T-helper 1 cell treated with Interleukin-12 subunit alpha and Interleukin-12 subunit beta and Interleukin-4 antibody, amounts not matched to agents 30 μg/mL and 1 μg/mL, for 36 hours (primary cell): ENCODE results near the gene ERICH2.
A peak's percentile ranks its signal among the peaks of the same experiment; 100 is the strongest.
"Not testable (repeated sequence)": the region's sequence is repeated elsewhere in the genome, so short reads cannot be mapped to it uniquely, and the experiment has no call there.

Experiments
- H3K27ac Mint-ChIP-seq: one replicate; pipeline ENCODE4 v1.8.0; 2021; ENCODE audit warnings: mild to moderate bottlenecking, mixed read lengths
- H3K27me3 Mint-ChIP-seq: one replicate; pipeline ENCODE4 v1.8.0; 2021; ENCODE audit warnings: low read depth, mixed read lengths
- H3K36me3 Mint-ChIP-seq: one replicate; pipeline ENCODE4 v1.8.0; 2021; ENCODE audit warnings: low read depth, mixed read lengths
- H3K4me1 Mint-ChIP-seq: one replicate; pipeline ENCODE4 v1.8.0; 2021; ENCODE audit warnings: low read depth, mixed read lengths
- H3K4me3 Mint-ChIP-seq: one replicate; pipeline ENCODE4 v1.8.0; 2021; ENCODE audit warnings: mild to moderate bottlenecking, moderate library complexity, mixed read lengths
- H3K9me3 Mint-ChIP-seq: one replicate; pipeline ENCODE4 v1.8.0; 2021; ENCODE audit warnings: mixed read lengths

The ERICH2 gene, protein sequence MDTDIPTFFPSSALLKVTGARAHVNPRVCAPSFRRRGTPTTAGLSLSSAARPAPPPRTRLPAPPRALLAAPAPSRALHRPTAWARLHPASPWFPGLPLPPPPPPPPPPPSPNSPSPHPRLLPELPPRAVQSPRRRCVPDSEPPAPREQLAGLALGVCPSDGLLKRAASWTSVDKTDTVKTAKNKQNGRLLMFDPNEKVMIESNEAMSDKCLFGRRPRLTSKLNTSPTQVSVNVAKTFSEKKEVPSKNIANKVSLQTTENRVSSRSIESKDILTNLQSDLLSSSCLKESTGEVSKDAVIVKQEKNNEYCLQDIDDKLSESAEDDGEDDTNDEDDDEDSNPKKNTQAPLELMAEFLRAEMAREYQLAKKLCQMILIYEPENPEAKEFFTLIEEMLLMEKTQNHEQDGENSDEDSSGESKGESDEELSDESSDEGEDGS

DNA sequence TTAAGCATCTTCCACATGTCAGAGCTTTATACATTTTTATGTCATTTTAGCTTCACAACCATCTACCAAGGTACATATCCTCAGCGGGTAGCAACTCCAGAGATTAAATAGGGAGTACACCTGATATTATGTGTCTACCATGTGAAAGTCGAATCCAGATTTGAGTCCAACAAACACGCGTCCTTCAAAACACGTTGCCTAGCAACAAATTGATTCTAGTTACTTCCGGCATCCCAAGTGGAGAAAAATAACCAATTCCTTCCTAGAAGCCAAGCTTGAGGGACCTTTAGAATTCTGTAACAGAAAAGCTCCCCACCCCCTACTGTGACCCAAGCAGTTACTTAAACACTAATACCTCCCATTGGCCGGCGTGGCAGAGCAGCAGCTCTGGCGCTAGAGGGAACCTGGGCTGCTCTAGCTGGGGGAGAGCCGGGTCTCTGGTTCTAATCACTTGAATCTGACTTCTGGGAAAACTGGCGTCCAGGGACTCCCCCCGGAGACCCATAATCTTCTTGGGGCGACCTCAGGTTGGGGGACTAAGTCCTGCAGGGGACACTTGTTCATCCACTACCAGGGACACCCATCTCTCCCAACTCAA, at the start of gene ERICH2:
Gene ERICH2 (plus strand): TSS at position 371 of the 598 bp plus-strand sequence. CDS start 304 bp downstream, outside the sequence.
- H3K27me3 Mint-ChIP-seq, result peaks cover 54% of the 10 kb centered on the region
- peaks cover 9% of the 10 kb centered on the region for H3K4me1 Mint-ChIP-seq
- H3K27ac Mint-ChIP-seq, result peak within 1 kb of the TSS; percentile 49
- H3K4me3 Mint-ChIP-seq, result peak within 1 kb of the TSS; percentile 86
- H3K36me3 Mint-ChIP-seq, result no peaks in the 10 kb centered on the region
- H3K9me3 Mint-ChIP-seq, result no peaks in the 10 kb centered on the region

DNA sequence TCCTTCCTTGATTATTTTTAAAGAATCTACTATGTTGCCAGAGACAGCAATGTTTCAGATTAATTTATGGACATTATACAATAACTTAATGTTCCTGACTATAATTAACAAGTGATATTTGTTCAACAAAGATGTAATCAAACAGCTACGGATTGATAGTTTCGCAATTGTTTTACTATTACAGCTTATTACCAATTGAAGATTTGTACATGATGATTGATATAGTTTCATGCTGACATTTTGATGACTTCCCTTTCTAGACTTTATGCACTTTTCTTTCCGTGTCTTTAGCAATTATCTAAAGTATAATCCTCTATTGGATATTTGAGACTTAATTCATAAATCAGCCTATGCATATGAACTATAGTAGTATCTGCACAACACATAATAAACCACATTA, 48.5 kb upstream of the ERICH2 start:
- Mint-ChIP-seq H3K4me3 (no peak overlapping the region), H3K36me3 (peaks cover 2% of the 10 kb centered on the region), H3K9me3 (no peaks in the 10 kb centered on the region), H3K27ac (no peak overlapping the region), H3K4me1 (peaks cover 10% of the 10 kb centered on the region), H3K27me3 (peaks cover 63% of the 10 kb centered on the region)

DNA sequence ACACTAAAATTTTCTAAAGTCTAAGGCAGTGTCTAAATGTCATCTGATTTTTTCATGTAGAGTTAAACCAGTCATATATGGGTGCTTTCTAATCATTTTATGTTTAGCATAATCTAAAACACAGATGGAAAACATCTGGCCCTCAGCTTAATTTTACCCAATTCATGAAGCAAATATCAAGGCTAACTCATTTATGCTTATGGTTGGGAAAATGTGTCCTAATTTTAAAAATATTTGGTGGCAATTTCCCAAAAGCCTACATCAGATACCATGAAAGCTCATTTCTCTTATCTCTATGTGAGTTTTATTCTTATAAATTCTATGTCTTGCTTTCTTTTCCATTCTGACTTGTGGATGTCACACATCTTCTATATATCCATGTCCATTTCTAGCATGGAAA, 47.9 kb upstream of the ERICH2 start:
- no peaks in the 10 kb centered on the region for H3K9me3 Mint-ChIP-seq
- peaks cover 2% of the 10 kb centered on the region for H3K36me3 Mint-ChIP-seq
- H3K4me1 Mint-ChIP-seq, result peaks cover 6% of the 10 kb centered on the region
- H3K27ac Mint-ChIP-seq, result no peak overlapping the region
- H3K27me3 Mint-ChIP-seq, result peaks cover 64% of the 10 kb centered on the region
- no peak overlapping the region for H3K4me3 Mint-ChIP-seq

DNA sequence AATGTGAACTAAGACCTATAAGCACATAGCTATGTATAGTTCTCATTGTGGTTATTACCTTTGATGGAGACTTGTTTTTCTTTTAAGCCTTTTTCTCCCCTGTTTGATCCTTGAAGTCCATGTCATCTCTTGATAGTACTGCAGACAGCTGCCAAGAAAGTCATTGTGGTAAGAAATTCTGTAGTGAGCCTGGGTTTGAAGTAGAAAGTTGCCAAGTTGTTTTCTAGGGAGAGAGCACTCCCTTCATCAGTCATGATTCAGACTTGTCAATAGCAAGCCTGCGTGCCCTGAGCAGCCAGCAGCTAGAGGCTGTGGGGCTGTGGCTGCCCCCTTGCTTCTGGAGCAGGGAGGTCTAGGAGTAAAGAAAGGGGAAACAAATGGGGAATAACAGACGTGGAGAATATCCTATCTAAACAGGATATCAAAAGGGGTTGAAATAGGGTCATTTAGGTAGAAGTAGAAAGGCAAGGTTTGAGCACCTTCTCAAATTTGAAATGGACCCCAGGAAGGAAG, 46.7 kb upstream of the ERICH2 start:
- Mint-ChIP-seq H3K4me1 (no peaks in the 10 kb centered on the region), H3K9me3 (no peaks in the 10 kb centered on the region), H3K27me3 (peaks cover 62% of the 10 kb centered on the region), H3K4me3 (no peak overlapping the region), H3K27ac (no peak overlapping the region), H3K36me3 (no peaks in the 10 kb centered on the region)

DNA sequence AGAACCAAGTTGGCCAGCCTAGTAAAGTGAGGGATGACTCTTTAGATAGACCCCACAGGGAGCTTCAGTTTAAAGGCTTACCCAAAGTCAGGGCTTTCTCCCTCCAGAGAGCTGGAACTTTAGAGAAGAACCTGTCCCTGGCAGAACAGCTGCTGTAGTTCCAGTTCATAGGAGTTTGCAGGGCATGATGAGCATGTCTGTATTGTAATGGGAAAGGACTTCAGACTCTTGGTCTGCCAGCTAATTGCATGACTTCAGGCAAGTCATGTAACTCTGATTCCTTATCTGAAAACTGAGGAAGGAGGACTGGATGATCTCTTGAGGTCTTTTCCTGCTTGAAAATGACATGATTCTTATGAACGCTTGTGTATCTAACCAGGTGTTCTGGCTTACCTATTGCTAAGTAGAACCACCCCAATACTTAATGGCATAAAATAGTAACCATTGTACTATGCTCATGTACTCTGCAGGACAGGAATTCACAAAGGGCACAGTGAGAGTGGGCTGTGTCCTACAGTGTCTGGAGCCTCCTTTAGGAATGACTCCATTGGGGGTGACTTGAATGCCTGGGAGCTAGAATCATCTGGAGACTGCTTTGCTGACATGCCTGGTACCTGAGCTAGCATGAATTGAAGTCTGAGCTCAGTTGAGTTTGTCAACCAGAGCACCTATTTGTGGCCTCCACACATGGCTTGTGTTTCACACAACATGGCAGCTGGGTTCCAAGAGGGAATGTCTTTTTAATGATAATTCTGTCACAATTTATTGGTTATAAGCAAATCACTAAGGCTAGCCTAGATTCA, 36.2 kb upstream of the ERICH2 start:
- Mint-ChIP-seq H3K9me3 (no peaks in the 10 kb centered on the region), H3K27me3 (peaks cover 18% of the 10 kb centered on the region), H3K4me3 (no peak overlapping the region), H3K27ac (no peak overlapping the region), H3K36me3 (no peaks in the 10 kb centered on the region), H3K4me1 (no peaks in the 10 kb centered on the region)

DNA sequence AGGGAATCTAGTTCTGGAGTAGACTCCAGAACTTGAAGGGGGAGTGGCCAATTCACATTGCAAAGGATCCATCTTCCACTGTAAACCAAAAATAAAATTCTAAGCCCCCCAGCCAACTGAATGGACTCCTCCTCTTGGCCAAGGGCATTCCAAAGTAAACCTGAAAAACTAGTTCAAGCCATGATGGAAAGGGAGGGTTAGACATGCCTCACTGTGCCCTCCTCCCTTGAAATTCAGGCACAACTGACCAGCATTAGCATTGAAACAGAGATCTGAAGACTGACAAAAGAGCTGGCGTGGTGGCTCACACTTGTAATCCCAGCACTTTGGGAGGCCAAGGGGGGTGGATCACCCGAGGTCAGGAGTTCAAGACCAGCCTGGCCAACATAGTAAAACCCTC, 35.6 kb upstream of the ERICH2 start:
- not testable (repeated sequence) for H3K36me3 Mint-ChIP-seq, H3K4me3 Mint-ChIP-seq, H3K9me3 Mint-ChIP-seq, H3K27ac Mint-ChIP-seq, H3K4me1 Mint-ChIP-seq
- H3K27me3 Mint-ChIP-seq, result peaks cover 18% of the 10 kb centered on the region

DNA sequence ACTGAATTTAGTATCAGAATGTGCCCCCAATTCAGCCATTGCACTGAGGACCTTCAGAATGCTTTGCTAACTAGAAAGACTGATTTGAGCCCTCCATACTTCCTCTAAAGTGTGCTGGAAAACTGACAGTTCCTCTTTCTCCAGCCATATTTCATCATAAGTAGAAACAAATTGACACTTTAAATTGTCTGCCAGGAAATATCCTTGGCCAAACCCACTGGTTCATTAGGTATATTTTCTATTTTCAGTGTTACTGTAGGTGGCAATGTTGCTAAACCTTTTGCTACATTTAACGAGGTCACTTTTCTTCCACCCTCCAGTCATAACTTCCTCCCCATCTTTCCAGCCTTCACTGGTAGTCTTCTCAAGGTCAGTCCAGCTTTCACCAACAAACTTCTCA, 33.5 kb upstream of the ERICH2 start:
- no peaks in the 10 kb centered on the region for H3K4me1 Mint-ChIP-seq
- no peaks in the 10 kb centered on the region for H3K36me3 Mint-ChIP-seq
- no peak overlapping the region for H3K4me3 Mint-ChIP-seq
- H3K27ac Mint-ChIP-seq, result no peak overlapping the region
- H3K9me3 Mint-ChIP-seq, result no peaks in the 10 kb centered on the region
- peaks cover 18% of the 10 kb centered on the region for H3K27me3 Mint-ChIP-seq

DNA sequence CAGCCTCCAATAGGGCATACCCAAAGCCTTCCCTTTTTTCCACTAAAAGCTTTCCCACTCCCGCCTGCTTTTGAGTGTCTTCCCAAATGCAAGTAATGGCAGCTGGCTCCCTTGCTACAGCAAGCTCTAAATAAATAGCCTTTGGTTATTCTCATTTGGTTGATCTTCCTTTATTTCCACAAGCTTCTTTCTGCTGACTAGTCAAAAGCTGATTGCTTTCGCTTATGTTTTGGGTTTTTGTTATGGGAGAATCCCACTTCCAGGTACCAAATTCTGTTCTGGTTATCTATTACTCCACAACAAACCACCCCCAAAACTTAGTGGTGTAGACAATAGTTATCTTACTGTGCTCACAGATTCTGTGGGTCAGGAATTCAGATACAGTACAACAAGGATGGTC, 32.8 kb upstream of the ERICH2 start:
- no peaks in the 10 kb centered on the region for H3K36me3 Mint-ChIP-seq
- H3K27me3 Mint-ChIP-seq, result peaks cover 18% of the 10 kb centered on the region
- H3K9me3 Mint-ChIP-seq, result no peaks in the 10 kb centered on the region
- H3K4me1 Mint-ChIP-seq, result no peaks in the 10 kb centered on the region
- no peak overlapping the region for H3K4me3 Mint-ChIP-seq
- H3K27ac Mint-ChIP-seq, result no peak overlapping the region

DNA sequence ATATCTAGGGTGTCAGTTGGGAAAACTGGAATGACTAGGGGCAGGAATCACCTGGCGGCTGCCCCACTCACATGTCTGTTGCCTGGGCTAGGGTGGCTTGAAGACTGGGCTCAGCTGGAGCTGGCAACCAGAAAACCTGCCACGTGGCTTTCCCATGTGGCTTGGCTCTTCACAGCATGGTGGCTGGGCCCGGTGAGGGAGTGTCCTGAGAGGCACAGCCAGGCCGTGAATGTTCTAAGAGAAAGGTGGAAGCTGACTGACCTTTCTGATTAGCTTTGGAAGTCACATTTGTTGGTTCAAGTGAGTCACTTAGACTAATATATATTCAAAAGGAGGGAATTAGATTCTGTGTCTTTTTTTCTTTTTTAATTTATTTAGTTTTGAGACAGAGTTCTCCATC, 32.4 kb upstream of the ERICH2 start:
- Mint-ChIP-seq H3K27me3 (peaks cover 18% of the 10 kb centered on the region), H3K4me3 (no peak overlapping the region), H3K4me1 (no peaks in the 10 kb centered on the region), H3K36me3 (no peaks in the 10 kb centered on the region), H3K9me3 (no peaks in the 10 kb centered on the region), H3K27ac (no peak overlapping the region)

DNA sequence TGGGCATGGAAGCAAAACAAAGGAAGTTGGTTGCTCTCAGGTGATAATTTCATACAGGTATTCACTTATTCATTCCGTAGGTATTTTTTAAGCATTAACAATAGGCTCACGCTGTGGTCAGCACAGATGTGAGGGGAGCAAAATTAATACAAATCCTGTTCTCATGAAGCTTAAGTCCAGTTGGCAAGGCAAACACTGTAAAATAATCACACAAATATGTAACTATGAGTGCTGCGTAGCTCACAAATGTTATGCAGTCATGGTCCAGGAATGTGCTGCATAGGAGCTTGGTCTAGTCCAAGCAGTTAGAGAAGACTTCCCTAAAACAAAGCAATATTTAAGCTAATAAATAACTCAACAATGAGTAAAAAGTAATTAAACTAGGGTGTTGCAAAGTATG, 31.1 kb upstream of the ERICH2 start:
- no peaks in the 10 kb centered on the region for H3K4me1 Mint-ChIP-seq
- no peak overlapping the region for H3K27ac Mint-ChIP-seq
- no peak overlapping the region for H3K4me3 Mint-ChIP-seq
- H3K36me3 Mint-ChIP-seq, result no peaks in the 10 kb centered on the region
- no peaks in the 10 kb centered on the region for H3K9me3 Mint-ChIP-seq
- H3K27me3 Mint-ChIP-seq, result peaks cover 12% of the 10 kb centered on the region

DNA sequence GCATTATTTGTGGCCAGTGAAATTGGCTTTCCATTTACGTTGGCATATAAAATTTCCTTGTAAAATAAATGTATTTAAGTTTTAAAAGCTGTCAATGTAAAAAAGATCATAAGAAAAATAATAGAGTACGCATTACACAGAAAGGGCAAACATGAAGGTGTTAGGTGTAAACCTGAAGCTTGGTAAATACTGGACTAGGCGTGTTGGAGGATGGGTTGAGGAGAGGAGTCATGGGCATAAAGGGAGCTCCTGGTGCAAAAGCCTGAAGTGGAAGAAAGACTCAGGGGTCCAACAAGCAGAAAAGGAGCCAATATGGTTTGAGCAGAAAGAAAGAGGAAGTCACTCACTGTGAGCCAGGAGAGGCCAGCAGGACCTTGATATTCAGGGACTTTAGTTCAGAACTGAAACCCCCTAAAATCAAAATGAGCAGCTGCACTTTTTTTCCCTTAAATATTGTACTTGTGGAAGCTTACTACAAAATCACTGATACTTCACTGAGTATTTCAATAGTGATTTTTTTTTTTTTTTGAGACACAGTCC, 30.6 kb upstream of the ERICH2 start:
- H3K36me3 Mint-ChIP-seq, result no peaks in the 10 kb centered on the region
- no peak overlapping the region for H3K4me3 Mint-ChIP-seq
- H3K27me3 Mint-ChIP-seq, result peaks cover 17% of the 10 kb centered on the region
- no peaks in the 10 kb centered on the region for H3K9me3 Mint-ChIP-seq
- H3K27ac Mint-ChIP-seq, result no peak overlapping the region
- no peaks in the 10 kb centered on the region for H3K4me1 Mint-ChIP-seq

DNA sequence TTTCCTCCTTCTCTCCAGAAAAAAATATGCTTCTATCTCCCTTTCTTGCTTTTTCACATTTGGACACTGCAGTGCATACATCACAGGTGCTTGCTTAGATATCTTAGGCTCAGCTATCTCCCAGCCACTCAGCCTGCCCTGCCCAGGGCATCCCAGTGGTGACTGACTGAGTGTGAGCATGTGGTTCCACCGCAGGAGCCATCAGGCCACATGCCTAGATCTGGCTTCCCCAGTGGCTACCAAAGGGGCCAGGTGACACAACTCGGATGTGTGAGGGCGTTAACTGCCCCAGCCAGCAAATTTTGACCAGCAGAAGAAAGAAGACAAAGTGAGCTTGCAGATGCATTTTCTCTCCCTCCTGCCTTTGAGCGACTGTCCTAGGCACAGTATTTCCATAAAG, 29.5 kb upstream of the ERICH2 start:
- no peaks in the 10 kb centered on the region for H3K9me3 Mint-ChIP-seq
- H3K4me1 Mint-ChIP-seq, result no peaks in the 10 kb centered on the region
- H3K36me3 Mint-ChIP-seq, result no peaks in the 10 kb centered on the region
- no peak overlapping the region for H3K27ac Mint-ChIP-seq
- no peak overlapping the region for H3K4me3 Mint-ChIP-seq
- H3K27me3 Mint-ChIP-seq, result peaks cover 25% of the 10 kb centered on the region

DNA sequence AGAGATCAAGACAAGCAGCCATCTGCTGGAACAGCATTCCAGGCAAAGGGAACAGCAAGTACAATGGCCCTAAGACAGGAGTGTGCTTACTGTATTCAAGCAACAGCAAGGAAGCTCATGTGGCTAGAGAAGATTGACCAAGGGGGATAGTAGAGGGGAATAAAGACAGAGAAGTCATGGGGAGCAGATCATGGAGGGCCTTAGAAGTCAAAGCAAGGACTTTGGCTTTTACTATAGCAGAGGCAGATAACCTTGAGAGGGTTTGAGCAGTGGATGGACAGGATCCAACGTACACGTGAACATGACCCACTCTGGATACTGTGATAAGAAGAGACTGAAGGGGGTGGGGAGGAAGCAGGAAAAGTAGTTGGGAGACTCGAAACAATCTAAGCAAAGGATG, 28.2 kb upstream of the ERICH2 start:
- Mint-ChIP-seq H3K36me3 (no peaks in the 10 kb centered on the region), H3K27me3 (peaks cover 20% of the 10 kb centered on the region), H3K27ac (no peak overlapping the region), H3K9me3 (no peaks in the 10 kb centered on the region), H3K4me1 (no peaks in the 10 kb centered on the region), H3K4me3 (no peak overlapping the region)

DNA sequence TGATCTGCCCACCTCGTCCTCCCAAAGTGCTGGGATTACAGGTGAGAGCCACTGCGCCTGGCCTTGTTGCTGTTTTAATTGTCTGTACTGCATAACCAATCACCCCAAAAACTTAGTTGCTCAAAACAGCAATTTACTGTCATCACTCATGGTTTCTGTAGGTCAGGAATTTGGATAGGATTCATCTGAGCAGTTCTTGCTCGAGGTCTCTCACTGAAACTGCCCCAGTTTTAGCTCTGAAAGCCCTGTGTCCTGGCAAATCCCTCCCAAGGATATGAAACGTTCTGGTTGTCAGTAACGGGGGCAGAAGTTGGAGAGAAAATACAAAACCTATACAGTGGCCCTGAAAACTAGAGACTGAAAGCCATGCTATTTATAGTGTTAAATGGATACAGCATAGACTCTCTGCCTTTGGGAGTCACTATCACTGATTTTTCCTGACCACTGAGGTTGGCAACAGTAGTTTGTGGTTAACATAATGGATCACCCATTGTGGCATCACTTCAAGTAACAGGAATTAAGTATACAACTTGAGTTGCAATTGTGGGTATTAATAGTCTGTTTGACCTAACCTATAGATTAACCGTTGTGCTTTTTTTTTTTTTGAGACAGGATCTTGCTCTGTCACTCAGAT, 27.2 kb upstream of the ERICH2 start:
- H3K4me1 Mint-ChIP-seq, result no peaks in the 10 kb centered on the region
- H3K4me3 Mint-ChIP-seq, result no peak overlapping the region
- peaks cover 23% of the 10 kb centered on the region for H3K27me3 Mint-ChIP-seq
- H3K36me3 Mint-ChIP-seq, result no peaks in the 10 kb centered on the region
- no peaks in the 10 kb centered on the region for H3K9me3 Mint-ChIP-seq
- no peak overlapping the region for H3K27ac Mint-ChIP-seq
